Adrenal gland (tissue), 12 donors: ENCODE results near the gene NFKBIA. TPM values are rescaled to one million over a fixed set of nuclear protein-coding genes. Genes with fewer than 3 reads are reported as not detected.

Source experiments
- DNase-seq, 7 donors: peaks; one replicate each; pipeline ENCODE4 v3.0.0-alpha.2; 2019 to 2020
- H3K27ac ChIP-seq, 5 donors: fragments of 200-600 bp; sonication (generic) in 4 of 5; 1 replicate in 3 of 5; 2 replicates in 2 of 5; pipeline versions ENCODE4 v1.5.1 to v1.8.0; 2016 to 2020; ENCODE audit warnings: mild to moderate bottlenecking in 1 of 5
- H3K27me3 ChIP-seq: fragments of 200-600 bp; 2 replicates; pipeline ENCODE4 v1.8.0; 2021
- H3K36me3 ChIP-seq, 2 donors: fragments of 200-600 bp; replicated peaks in 1 of 2; 1 replicate in 1 of 2; 2 replicates in 1 of 2; pipeline versions ENCODE4 v1.5.1 to v1.8.0; 2018 to 2022
- H3K4me1 ChIP-seq, 2 donors: fragments of 200-600 bp; replicated peaks in 1 of 2; 1 replicate in 1 of 2; 2 replicates in 1 of 2; pipeline versions ENCODE4 v1.5.1 to v1.8.0; 2018 to 2021
- H3K4me3 ChIP-seq, 4 donors: fragments of 200-600 bp; sonication (generic) in 3 of 4; one replicate each; pipeline ENCODE4 v1.5.1; 2016 to 2018
- H3K9me3 ChIP-seq, 3 donors: fragments of 200-600 bp; sonication (generic) in 1 of 3; replicated peaks in 1 of 3; 1 replicate in 2 of 3; 2 replicates in 1 of 3; pipeline versions ENCODE4 v1.5.1 to v1.8.0; 2016 to 2021
- CTCF ChIP-seq, 6 experiments: fragments of 450-650 bp in 4 of 6; fragments of 200-600 bp in 2 of 6; sonication (generic) in 1 of 6; IDR thresholded peaks; 1 replicate in 5 of 6; 2 replicates in 1 of 6; pipeline versions ENCODE4 v1.5.1 to v1.8.0; 2016 to 2021; ENCODE audit warnings: antibody characterized with exemption in 6 of 6, mild to moderate bottlenecking in 2 of 6, moderate library complexity in 1 of 6
- POLR2A ChIP-seq, 2 donors: fragments of 450-650 bp; IDR thresholded peaks; one replicate each; pipeline ENCODE4 v1.6.1; 2017; ENCODE audit warnings: antibody characterized with exemption in 2 of 2, mild to moderate bottlenecking in 2 of 2, moderate library complexity in 1 of 2
- WGBS, 4 donors: extraction: QIAGEN DNeasy Blood & Tissue Kit in 2 of 4; methylation state at CpG; one replicate each; pipeline versions ENCODE4 v1.1.5 to v1.1.7; 2013 to 2017; 5-methylcytosine and 5-hydroxymethylcytosine counted together
- intact Hi-C, 2 donors: fragments of 100-400 bp; cut with DNase I; formaldehyde crosslinking; loops; one replicate each; pipeline versions ENCODE4 v1.14.1 to v1.15.0; 2022 to 2023
- polyA plus RNA-seq, 3 donors: library from polyadenylated mRNA; stranded (reverse); fragments of 200-250 nt in 2 of 3; fragments of 350-450 nt in 1 of 3; fragmentation: Illumina TruSeq in 1 of 3; extraction: RNeasy Lipid Tissue Mini Kit (QIAGEN cat#74804) in 1 of 3; gene quantifications; one replicate each; pipeline ENCODE4 v1.2.3, GENCODE V29; 2013 to 2014
- total RNA-seq, 9 donors: library from RNA; depleted of rRNA in 4 of 9; stranded (reverse); fragments of >200 nt in 4 of 9; fragments of 120-200 nt in 1 of 9; fragmentation: NEBNext Ultra II Directional in 1 of 9; extraction: Animal tissue kit (Norgen Biotek cat#: 25700) in 1 of 9; gene quantifications; one replicate each; pipeline versions ENCODE4 v1.1.0 to v1.2.4, GENCODE V29; 2013 to 2023
- donor health status: healthy with polysubstance abuse.
- donor health status: Bipolar disorder and iron deficiency.
- donor health status: DM: yes; HTN: yes; CAD: no.
- donor health status: DM: no; HTN: no; CAD: no.
- donor health status: DM: no; HTN: no; CAD: no.
- donor health status: DM: yes; HTN: yes; CAD: no.

The NFKBIA gene
- total and polyA plus RNA-seq, 12 donors = 100 to 677 (median 218) TPM

- intact Hi-C loops = loop anchor here in 1 of 2 donors (5.0 to 10.0 kb wide), 3 partner anchors 71 to 188 kb away; no protein-coding TSS in a partner anchor
- peak overlapping the region; percentile 48 to 100 (median 99) for H3K27ac ChIP-seq
These were observed 901 bp upstream of the NFKBIA start for GRCh38 chr14:35405304-35405996.

GRCh38 chr14:35403603-35404448, 723 bp downstream of the NFKBIA start:
- intact Hi-C loops = loop anchor here (2.0 to 10.0 kb wide), 2 partner anchors 65 to 69 kb away; no protein-coding TSS in a partner anchor
- no peaks in the 10 kb centered on the region for H3K9me3 ChIP-seq
- H3K36me3 ChIP-seq = peaks cover 0 to 48% of the 10 kb centered on the region in 2 donors
- H3K4me3 ChIP-seq = peak overlapping the region; percentile 91 to 100 (median 98)
- TF ChIP-seq CTCF (IDR thresholded peaks at IDR 0.05) (peak in 2 of 6 experiments; percentile 12 to 38), POLR2A (IDR thresholded peaks at IDR 0.05) (no peak)
- no peaks in the 10 kb centered on the region for H3K27me3 ChIP-seq
- H3K4me1 ChIP-seq = peaks cover 24 to 60% of the 10 kb centered on the region in 2 donors
- DNase-seq = peak; percentile 96 to 98 (median 97)
- H3K27ac ChIP-seq = peak overlapping the region; percentile 86 to 100 (median 99)
- WGBS, 4 donors = 0% methylated on average over 4 to 79 of the region's 81 CpGs

More at GRCh38 chr14:35405304-35405996, 901 bp upstream of the NFKBIA start:
- Histone ChIP-seq H3K27me3 (no peaks in the 10 kb centered on the region), H3K36me3 (peaks cover 0 to 33% of the 10 kb centered on the region in 2 donors), H3K4me1 (peaks cover 24 to 45% of the 10 kb centered on the region in 2 donors), H3K9me3 (no peaks in the 10 kb centered on the region), H3K4me3 (peak overlapping the region in 2 of 4 donors; percentile 99 to 100)
- no peak for TF ChIP-seq POLR2A (IDR thresholded peaks at IDR 0.05)
- no peak for TF ChIP-seq CTCF (IDR thresholded peaks at IDR 0.05)
- peak in 4 of 7 donors; percentile 42 to 66 (median 52) for DNase-seq
- WGBS, 4 donors = 29 to 35% (median 31%) methylated on average over 12 to 14 of the region's 14 CpGs

- 3 to 4% (median 4%) methylated on average over 8 of the region's 8 CpGs for WGBS, 4 donors
- TF ChIP-seq POLR2A (IDR thresholded peaks at IDR 0.05) = peak in 1 of 2 donors; percentile 10
- TF ChIP-seq CTCF (IDR thresholded peaks at IDR 0.05) = no peak
- H3K27me3 ChIP-seq = no peaks in the 10 kb centered on the region
These were observed 1.4 kb downstream of the NFKBIA start for GRCh38 chr14:35403114-35403602.

More at GRCh38 chr14:35403114-35403602, 1.4 kb downstream of the NFKBIA start:
- H3K9me3 ChIP-seq = no peaks in the 10 kb centered on the region
- H3K27ac ChIP-seq = peak overlapping the region; percentile 80 to 100 (median 99)
- intact Hi-C loops = loop anchor here (2.0 to 10.0 kb wide), 2 partner anchors 64 to 68 kb away; no protein-coding TSS in a partner anchor
- H3K4me3 ChIP-seq = peak overlapping the region; percentile 30 to 100 (median 98)
- peaks cover 24 to 60% of the 10 kb centered on the region in 2 donors for H3K4me1 ChIP-seq
- DNase-seq = peak in 5 of 7 donors; percentile 50 to 60 (median 51)
- H3K36me3 ChIP-seq = peaks cover 0 to 48% of the 10 kb centered on the region in 2 donors
